ENCODE data around the gene ITPRIPL1.
A peak's percentile ranks its signal among the peaks of the same experiment; 100 is the strongest.

Gene ITPRIPL1

DNA sequence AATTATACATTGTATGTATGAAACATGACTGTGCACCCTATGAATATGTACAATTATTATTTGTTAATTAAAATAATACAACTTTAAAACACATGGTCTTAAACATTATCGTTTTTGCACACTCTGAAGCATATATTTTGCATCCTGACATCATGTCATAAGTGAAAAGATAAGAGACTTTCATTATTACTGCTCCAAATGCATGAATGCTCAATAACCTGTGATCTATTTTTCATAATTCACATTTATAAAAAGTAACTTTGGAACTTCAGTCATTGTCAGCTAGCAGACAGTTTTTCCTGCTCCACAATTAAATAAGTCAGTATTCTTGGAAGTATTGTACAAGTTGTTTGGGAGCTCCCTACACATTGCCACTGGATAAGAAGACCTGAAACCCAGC, 1.3 kb upstream of the ITPRIPL1 start:
- DNase-seq (ENCODE audit: low spot score): no peak

DNA sequence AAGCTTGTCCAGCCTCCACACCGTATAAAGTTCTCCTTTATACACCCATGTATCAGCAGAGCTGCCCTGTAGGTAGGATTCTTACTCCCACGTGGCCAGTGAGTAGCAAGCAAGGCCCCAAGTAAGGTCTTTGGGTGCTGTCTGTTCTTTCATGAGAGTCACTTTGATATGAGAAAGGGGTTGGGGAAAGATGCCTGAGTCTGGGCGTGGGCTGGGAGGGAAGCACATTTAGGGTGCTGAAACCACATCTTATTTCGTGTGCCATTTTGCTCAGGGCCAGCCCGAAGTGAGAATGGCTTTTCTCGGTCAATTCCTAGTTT, 436 bp upstream of the ITPRIPL1 start:
- no peak for DNase-seq (ENCODE audit: low spot score)

DNA sequence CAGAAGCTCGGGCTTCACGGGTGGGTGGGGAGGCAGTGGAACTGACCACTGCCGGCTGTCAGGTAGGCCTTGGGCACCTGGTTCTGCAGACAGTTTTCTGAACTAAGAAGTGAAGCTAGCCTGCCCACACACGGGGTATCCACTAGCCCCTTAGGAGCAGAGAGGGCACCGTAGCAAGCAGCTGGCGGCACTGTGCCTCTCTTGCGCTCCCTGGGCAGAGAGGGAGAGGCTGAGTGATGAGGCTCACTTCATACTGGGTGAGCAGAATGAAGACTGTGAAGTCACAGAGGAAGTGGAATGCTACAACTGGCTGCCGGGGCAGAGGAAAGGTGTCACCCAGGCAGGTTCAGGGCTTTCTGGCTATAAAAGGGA, 753 bp downstream of the ITPRIPL1 start:
- peak; percentile 43 for DNase-seq (ENCODE audit: low spot score)

DNA sequence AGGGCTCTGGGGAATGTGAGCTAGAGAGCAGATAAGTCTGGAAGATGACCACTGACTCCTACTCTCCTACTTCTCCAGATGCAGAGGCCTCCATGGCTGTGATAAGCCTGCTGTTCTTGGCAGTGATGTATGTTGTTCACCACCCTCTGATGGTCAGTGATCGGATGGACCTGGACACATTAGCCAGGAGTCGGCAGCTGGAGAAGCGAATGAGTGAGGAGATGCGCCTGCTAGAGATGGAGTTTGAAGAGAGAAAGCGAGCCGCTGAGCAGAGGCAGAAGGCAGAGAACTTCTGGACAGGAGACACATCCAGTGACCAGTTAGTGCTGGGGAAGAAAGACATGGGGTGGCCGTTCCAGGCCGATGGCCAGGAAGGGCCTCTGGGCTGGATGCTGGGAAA, 1.4 kb downstream of the ITPRIPL1 start:
- DNase-seq (ENCODE audit: low spot score): no peak

DNA sequence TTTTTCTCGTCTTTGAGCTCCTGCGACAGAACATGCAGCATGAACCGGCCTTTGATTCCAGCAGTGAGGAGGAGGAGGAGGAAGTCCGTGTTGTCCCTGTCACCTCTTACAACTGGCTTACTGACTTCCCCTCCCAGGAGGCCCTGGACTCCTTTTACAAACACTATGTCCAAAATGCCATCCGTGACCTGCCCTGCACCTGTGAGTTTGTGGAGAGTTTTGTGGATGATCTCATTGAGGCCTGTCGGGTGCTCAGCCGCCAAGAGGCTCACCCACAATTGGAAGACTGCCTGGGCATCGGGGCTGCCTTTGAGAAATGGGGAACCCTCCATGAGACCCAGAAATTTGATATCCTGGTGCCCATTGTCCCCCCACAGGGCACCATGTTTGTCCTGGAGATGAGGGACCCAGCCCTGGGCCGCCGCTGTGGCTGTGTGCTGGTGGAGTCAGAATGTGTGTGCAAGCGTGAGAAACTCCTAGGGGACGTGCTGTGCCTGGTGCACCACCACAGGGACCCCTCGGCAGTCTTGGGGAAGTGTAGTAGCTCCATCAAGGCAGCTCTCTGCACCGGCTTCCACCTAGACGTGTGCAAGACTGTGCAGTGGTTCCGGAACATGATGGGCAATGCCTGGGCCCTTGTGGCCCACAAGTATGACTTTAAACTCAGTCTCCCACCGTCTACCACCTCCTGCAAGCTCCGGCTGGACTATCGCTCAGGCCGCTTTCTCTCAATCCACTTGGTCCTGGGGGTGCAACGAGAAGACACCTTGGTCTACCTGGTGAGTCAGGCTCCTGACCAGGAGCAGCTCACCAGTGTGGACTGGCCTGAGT, 2.1 kb downstream of the ITPRIPL1 start:
- no peak for DNase-seq (ENCODE audit: low spot score)

DNA sequence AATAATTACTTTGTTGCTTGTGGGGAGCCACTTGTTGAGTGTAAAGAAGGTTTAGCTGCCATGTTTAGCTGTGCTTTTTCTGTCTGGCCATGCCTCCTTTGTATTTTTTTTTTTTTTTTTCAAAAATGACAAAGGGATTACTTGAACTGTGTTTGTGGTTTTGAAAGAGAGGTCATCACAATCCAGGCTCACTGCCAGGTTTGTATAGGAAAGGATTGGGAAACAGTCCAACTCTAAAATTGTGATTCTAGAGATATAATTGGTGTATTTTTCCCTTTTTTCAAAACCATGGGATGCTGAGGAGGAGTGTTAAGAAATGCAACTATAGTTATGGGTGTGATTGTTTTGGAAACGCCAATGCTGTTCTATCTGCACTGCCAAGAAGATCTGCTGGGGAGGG, 4.3 kb downstream of the ITPRIPL1 start:
- no peak for DNase-seq (ENCODE audit: low spot score)

DNA sequence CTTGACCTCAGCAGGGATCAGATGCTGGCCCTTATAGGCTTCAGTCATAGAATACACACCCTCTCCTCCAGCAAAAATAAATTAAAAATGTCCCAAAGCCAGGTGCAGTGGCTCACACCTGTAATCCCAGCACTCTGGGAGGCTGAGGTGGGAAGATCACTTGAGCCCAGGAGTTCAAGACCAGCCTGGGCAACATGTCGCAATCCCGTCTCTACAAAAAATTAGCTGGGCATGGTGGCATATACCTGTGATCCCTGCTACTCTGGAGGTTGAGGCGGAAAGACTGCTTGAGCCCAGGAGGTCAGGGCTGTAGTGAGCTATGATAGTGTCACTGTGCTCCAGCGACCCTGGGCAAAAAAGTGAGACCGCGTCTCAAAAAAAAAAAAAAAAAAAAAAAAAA, 4.8 kb downstream of the ITPRIPL1 start:
- no peak for DNase-seq (ENCODE audit: low spot score)

DNA sequence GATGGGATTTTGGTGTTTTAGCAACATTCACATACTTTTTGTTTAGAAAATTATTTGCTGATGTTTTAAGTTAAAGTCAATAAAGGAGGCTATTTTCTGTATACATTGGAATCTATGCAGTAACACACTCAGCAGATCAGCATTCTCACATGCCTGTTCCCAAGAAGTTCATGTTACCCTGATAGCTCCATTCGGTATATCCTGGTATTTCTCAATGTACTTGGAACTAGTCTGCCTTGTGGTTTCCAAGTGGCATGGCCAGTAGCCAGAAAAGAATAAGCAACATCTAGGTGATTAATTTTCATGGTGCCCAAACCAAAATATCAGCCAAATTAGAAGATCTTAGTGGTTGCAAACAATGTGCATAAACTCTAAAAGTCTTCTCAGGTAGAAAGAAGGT, 5.3 kb downstream of the ITPRIPL1 start:
- no peak for DNase-seq (ENCODE audit: low spot score)

DNA sequence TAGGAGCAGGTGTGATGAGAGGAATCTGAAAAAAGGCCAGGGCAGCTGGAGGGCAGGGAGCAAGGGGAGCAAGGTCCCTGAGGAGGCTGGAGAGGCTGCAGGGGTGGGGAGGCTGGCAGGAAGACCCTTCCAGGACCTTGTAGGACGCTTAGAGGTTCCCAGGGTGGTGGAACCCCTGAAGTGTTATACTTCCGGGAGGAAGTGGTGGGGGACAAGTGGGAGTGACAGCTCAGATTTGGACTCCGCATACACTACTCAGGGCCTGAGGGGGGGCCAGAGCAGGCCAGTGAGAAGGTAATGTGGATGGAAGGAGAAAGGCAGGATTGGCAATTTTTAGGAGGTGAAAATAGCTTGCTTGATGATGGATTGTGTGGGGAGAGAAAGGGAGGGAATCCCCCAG, 8.6 kb downstream of the ITPRIPL1 start:
- DNase-seq (ENCODE audit: low spot score): no peak

DNA sequence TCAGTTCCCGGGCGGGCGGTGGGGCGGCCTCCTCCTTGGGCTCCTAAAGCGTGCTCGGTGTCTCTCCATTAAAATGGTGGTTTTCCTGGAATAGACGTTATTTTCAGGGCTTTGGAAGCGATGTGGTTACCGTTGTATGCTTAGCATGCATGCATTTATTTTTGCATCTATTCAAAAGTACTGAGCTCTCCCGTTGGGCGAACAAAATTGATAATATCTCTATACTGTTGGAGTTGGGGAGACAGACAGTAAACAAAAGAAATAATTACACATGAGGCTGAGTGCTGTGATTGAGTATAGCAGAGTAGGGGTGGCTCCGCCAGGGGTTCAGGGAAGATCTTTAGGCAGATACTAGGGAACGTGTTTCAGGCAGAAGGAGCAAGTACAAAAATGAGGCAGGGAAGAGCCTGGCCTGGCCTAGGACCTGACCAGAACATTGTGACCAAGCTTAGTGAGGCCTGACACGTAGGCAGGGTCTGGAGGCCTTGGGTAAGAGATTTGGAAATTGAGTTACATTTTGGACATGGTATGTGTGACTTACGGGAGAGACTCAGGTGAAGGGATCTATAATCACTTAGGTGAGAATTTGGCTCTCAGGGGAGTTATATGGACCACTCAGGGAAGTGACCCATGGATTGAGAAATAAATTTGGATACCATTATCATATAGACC, 11.1 kb downstream of the ITPRIPL1 start:
- no peak for DNase-seq (ENCODE audit: low spot score)

DNA sequence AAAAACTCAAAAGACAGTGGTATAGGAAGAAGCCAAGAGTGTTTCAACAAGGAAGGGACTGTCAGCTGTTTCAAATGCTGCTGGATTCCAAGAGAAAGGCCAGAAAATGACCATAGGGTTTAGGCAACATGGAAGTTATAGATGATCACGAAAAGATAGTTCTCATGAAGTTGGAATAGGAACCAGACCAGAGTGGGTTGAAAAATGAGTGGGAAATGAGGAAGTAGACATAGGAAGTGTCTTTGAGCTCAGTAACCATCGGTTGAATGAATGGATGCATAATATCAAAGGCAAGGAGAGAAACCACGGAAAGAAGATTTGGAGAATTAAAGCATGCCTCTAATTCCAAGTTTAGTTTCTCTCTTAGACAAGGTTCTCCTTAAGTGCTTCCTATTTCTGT, 11.8 kb downstream of the ITPRIPL1 start:
- DNase-seq (ENCODE audit: low spot score): no peak

DNA sequence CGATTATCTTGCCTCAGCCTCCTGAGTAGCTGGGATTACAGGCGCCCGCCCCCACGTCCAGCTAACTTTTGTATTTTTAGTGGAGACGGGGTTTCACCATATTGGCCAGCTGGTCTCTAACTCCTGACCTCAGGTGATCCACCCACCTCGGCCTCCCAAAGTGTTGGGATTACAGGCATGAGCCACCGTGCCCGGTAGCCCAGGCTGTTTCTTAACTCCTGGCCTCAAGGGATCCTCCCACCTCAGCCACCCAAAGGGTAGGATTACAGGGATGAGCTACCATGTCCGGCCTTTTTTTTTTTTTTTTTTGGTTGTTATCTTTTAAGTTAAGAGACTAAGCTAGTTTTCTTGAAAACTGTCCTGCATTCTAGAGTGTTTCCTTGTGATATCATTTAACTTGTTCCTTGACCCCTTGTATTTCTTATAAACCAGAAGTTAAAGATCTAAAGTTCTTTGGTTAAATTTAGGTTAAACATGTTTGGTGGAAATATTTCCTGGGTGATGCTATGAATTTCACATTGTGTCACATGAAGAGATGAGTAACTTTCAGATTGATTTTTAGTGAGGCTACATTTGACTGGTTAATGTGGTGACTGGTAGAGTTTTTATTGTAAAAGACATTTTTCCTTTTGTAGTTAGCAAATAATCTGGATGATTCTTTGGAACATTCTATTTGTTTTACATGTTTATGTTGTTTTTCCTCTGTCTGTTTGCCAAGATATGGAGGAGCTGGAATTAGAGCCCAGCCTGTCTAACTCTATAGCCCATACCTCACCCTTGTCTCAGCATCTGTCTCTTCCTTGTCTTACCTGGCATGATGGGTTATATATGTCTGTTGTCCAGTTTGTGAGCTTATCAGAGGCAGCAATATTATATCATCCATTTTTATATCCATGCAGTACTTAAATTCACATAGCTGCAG, 15.6 kb downstream of the ITPRIPL1 start:
- DNase-seq (ENCODE audit: low spot score): no peak

DNA sequence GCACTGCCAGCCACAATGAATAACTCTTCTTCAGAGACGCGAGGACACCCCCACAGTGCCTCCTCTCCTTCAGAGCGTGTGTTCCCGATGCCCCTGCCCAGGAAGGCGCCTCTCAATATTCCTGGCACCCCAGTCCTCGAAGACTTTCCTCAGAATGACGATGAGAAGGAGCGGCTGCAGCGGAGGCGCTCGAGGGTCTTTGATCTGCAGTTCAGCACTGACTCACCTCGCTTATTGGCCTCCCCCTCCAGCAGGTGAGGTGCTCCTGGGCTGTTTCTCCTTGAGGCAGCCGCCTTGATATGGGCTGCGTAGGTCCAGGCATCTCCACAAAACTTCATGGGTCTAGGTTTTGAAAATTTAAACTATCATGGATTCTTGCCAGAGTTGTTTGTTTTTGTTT, 16.5 kb downstream of the ITPRIPL1 start:
- DNase-seq (ENCODE audit: low spot score): no peak

DNA sequence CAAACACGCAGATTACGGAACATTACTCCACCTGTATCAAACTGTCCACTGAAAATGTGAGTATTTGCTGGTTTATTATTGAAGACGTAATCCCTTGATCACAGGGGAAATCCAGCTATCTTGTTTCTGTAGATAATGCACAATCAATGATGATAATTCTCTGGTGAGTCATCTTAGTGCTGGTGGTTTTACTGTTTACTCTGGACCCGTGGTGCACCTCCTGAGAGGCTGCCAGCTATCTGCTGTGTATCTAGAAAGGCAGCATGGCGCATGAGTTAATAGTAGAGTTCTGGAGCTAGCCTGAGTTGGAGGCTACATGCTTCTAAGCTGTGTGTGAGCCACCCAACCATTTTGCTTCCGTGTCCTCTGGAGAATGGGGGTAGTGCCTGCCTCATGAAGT, 17.0 kb downstream of the ITPRIPL1 start:
- DNase-seq (ENCODE audit: low spot score): no peak

DNA sequence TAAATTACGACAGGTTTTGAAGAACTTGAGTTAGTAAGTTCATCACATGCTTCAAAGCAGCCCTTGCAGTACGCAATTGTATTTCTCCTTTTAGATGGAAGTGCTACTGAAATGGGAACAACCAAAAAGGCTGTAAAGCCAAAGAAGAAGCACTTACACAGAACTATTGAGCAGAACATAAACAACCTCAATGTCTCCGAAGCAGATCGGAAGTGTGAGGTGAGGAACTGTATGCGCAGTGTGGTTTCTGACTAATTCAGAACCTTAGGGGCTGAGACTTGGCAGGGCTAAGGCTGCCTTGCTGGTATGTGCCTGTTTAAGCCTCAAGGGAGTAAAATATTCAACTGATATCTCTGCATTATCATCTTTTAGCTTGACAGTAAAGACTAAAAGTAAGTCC, 18.9 kb downstream of the ITPRIPL1 start:
- peak; percentile 25 for DNase-seq (ENCODE audit: low spot score)

DNA sequence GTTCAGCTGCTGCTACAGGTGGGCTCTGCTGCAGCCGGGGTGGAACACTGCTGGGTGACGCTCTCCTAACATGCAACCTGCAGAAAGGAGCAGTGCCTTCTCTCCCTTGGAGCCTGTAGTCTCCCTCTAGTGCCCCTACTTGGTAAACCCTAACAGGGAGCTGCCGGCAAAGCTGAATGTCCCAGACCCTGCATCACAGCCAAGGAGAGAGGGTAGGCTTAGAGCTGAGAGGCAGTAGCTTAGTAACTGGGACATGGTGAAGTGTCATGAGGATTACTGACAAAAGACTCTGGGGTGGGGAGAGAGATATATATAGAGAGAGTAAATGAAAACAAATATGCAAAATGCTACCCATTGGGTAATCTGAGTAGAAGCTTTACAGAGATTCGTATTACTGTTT, 20.3 kb downstream of the ITPRIPL1 start:
- DNase-seq (ENCODE audit: low spot score): no peak

DNA sequence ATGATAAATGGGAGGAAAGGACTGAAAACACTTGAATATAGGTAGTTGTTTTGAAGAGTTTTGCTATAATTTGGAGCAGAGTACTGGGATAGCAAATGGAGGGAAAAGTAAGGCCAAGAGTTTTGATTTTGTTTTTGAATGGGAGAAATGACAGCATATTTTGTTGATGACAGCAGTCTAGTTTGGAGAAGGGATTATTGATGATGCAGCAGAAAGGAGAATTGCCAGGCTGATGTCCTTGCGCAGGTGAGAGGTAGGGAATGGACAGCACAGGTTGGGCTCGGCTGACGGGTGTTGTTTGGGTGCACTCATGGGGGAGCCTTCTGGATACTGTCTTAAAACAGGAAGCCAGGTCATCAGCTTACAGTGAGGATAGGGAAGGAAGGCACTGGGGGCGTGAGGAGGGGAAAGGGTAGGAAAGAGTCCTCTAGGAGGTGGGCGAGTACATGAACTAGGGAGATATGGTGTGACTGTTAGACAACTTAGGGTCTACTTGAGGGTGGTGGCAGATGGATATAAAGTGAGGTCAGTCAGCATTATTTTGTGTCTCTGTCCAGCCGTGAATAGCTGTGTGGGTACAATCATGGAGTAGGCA, 20.8 kb downstream of the ITPRIPL1 start:
- DNase-seq (ENCODE audit: low spot score): no peak

DNA sequence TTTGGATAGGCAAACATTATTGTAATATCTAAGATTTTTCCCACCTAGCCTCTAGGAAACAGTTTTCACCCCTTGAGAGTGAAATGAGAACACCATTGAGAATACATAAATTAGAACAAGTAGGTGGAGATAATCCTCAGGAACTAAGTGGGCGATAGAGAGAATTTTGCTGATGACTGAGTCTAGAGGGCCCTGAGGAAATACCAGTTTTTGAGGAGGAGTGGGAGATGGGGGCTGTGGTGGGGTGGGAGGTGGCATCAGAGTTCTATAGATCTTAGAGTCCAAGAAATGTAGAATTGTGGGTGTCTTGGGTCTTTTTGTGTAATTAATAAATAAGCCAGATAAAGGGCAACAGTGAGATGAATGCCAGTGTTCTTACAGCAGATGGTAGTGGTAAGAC, 22.3 kb downstream of the ITPRIPL1 start:
- no peak for DNase-seq (ENCODE audit: low spot score)

DNA sequence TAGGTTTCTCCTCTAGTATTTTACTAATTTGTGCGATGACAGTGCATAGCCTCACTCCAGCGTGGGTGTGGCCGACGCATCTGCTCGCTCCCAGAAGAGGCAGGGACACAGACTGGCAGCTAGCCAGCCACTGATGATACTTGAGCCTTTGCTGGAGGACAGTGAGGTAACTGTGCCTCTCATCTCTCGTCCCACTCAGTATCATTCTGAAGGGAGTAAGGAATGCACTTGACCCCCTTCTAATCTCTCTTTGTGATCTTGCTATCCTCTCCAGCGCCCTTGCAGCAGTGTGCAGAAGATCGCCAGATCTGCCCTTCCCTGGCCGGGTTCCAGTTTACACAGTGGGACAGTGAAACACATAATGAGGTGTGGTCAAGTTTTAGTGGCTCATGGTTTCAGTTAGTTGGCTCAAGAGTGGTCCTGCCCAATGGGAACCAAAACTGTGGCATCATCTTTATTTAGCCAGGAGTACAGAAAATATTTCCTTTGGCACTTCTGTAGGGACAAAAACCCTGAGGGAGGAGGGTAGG, 28.0 kb downstream of the ITPRIPL1 start:
- no peak for DNase-seq (ENCODE audit: low spot score)

DNA sequence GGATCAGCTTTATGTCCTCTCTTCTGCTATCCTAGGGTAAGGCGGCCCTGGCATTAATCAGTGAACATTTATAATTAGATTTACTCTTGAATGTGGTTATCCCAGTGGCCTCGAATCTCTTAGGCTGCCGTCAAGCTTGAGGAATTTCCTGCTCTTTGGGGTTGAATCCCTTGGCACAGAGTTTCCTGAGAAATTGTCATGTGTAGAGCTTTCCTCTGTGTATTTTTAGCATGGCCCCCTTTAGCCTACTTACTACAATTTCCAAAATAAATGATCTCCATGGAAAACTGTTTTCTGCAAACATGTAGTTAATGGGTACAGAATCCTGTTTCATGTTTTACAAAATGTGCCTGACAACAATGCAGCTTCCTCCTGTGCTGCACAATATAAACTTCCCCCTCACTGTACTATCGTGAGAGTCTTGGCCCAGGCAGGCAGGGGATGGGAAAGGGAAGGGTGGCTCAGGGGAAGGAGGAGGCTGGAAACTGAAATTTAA, 28.5 kb downstream of the ITPRIPL1 start:
- no peak for DNase-seq (ENCODE audit: low spot score)

DNA sequence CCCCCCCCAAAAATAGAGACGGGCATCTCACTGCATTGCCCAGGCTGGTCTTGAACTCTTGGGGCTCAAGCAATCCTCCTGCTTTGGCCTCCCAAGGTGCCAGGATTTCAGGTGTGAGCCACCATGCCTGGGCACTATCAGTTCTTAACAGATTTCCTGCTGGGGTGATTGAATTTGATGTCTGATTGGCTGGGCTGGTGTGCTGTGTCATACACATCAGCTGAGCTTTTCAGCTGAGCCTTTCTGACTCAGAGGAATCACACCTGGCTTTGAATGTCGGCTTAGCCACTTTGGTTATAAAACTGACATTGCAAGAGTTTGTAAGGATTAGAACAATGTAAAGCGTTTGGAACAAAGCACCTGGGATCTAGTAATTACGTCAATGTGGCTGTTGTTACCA, 29.4 kb downstream of the ITPRIPL1 start:
- no peak for DNase-seq (ENCODE audit: low spot score)

DNA sequence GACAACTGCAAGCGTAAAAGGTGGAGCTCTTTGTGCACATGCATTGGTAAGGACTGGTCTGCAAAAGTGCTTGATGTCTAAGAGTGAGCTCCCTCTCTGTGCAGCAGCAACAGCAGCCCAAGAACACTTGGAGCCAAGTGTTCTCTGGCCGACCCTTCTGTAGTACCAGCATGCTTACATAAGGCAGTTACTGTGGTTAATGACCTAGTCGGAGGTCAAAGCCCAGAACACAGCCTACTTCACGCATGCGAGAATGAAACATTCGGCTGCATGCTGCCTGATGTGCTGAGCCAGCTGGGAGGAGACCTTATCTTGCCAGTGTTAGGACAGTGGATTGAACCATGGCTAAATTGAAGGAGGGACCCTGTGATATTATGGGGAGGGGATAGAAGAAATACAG, 31.8 kb downstream of the ITPRIPL1 start:
- no peak for DNase-seq (ENCODE audit: low spot score)
